PFSK-1 (cell line): ENCODE results near the gene PPM1N.

Source experiments
- FOXP2 ChIP-seq: optimal IDR thresholded peaks from 2 replicates; pipeline ENCODE3; 2011; ENCODE audit warnings: borderline replicate concordance, control low read depth, inconsistent platforms; ENCODE audit not compliant: insufficient read depth; ENCODE audit errors: extremely low read length, extremely low read depth
- POLR2AphosphoS5 ChIP-seq: IDR thresholded peaks from 2 replicates; pipeline ENCODE4 v1.6.1; 2012; ENCODE audit warnings: low read depth, mild to moderate bottlenecking, control low read depth, low read length, moderate library complexity
- SIN3A ChIP-seq: IDR thresholded peaks from 2 replicates; pipeline ENCODE4 v1.6.1; 2012; ENCODE audit warnings: mild to moderate bottlenecking, low read length, moderate library complexity, borderline replicate concordance; ENCODE audit not compliant: insufficient read depth
- TAF1 ChIP-seq: IDR thresholded peaks from 2 replicates; pipeline ENCODE4 v1.6.1; 2012; ENCODE audit warnings: low read length, control low read depth, borderline replicate concordance; ENCODE audit not compliant: insufficient read depth
- TF ChIP-seq, protein P1 (sequence below), 2 experiments: IDR thresholded peaks; 2 replicates each; pipeline versions ENCODE4 v1.6.1 to v1.8.0; 2011 to 2012; ENCODE audit warnings: low read depth in 2 of 2, low read length in 2 of 2, control low read depth in 1 of 2, inconsistent platforms in 1 of 2, mild to moderate bottlenecking in 1 of 2, moderate library complexity in 1 of 2; ENCODE audit not compliant: insufficient read depth in 1 of 2

PPM1N gene

DNA sequence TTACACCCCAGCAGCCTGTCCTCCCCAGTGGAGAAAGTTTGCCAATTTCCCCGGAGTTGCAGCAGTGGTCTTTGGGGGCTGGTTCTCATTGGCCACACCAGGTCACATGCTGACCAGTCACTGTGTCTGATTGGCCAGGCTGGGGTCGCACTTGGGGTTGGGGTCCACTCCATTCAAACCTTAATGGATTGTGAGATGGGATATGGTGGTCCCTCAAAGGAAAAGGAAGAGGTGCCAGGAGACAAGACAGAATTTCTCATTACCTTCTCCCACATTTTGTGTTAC lies 3.4 kb downstream of the PPM1N start:
- no peak for TF ChIP-seq FOXP2
- no peak for TF ChIP-seq SIN3A
- TF ChIP-seq, protein P1, sequence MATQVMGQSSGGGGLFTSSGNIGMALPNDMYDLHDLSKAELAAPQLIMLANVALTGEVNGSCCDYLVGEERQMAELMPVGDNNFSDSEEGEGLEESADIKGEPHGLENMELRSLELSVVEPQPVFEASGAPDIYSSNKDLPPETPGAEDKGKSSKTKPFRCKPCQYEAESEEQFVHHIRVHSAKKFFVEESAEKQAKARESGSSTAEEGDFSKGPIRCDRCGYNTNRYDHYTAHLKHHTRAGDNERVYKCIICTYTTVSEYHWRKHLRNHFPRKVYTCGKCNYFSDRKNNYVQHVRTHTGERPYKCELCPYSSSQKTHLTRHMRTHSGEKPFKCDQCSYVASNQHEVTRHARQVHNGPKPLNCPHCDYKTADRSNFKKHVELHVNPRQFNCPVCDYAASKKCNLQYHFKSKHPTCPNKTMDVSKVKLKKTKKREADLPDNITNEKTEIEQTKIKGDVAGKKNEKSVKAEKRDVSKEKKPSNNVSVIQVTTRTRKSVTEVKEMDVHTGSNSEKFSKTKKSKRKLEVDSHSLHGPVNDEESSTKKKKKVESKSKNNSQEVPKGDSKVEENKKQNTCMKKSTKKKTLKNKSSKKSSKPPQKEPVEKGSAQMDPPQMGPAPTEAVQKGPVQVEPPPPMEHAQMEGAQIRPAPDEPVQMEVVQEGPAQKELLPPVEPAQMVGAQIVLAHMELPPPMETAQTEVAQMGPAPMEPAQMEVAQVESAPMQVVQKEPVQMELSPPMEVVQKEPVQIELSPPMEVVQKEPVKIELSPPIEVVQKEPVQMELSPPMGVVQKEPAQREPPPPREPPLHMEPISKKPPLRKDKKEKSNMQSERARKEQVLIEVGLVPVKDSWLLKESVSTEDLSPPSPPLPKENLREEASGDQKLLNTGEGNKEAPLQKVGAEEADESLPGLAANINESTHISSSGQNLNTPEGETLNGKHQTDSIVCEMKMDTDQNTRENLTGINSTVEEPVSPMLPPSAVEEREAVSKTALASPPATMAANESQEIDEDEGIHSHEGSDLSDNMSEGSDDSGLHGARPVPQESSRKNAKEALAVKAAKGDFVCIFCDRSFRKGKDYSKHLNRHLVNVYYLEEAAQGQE (IDR thresholded peaks at IDR 0.05; ENCODE audit: insufficient read depth in 1 of 2, low read depth in 2 of 2, low read length in 2 of 2) = no peak
- no peak for TF ChIP-seq TAF1
- TF ChIP-seq POLR2AphosphoS5 = no peak

DNA sequence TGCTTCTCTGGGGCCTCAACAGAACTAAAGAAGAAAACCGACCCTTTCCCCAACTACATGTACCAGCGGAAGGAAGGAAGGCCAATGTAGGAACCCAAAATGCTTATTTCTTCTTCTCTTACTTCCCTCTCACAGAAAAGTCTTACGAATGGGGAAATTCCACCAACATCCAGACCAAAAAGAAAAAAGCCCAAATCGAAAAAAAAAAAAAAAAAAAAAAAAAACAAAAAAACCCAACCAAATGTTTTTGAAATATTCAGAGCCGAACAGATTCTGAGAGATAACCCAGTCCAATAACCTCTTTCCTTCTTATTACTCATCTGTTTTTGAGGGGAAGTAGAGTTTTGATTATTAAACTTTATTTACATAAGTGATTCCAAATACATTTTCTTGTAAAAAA lies 3.9 kb downstream of the PPM1N start:
- TF ChIP-seq, protein P1 (IDR thresholded peaks at IDR 0.05; ENCODE audit: insufficient read depth in 1 of 2, low read depth in 2 of 2, low read length in 2 of 2) = no peak
- TF ChIP-seq FOXP2 (no peak), TAF1 (no peak), POLR2AphosphoS5 (no peak), SIN3A (no peak)

DNA sequence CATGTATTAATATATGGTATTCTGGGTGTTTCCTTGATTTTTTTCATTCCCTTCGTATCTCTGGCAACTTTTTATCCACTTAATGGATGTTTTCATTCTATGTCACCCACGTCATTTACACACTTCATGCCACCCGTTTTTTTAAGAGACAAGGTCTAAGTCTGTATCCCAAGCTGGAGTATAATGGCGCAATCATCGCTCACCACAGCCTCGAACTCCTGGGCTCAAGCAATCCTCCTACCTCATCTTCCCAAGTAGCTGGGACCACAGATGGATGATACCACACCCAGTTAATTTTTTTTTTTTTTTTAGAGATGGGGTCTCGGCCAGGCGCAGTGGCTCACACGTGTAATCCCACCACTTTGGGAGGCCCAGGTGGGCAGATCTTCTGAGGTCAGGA lies 5.7 kb downstream of the PPM1N start:
- TF ChIP-seq SIN3A (no peak), POLR2AphosphoS5 (no peak), FOXP2 (no peak), TAF1 (no peak)
- TF ChIP-seq, protein P1 (IDR thresholded peaks at IDR 0.05; ENCODE audit: insufficient read depth in 1 of 2, low read depth in 2 of 2, low read length in 2 of 2) = no peak

DNA sequence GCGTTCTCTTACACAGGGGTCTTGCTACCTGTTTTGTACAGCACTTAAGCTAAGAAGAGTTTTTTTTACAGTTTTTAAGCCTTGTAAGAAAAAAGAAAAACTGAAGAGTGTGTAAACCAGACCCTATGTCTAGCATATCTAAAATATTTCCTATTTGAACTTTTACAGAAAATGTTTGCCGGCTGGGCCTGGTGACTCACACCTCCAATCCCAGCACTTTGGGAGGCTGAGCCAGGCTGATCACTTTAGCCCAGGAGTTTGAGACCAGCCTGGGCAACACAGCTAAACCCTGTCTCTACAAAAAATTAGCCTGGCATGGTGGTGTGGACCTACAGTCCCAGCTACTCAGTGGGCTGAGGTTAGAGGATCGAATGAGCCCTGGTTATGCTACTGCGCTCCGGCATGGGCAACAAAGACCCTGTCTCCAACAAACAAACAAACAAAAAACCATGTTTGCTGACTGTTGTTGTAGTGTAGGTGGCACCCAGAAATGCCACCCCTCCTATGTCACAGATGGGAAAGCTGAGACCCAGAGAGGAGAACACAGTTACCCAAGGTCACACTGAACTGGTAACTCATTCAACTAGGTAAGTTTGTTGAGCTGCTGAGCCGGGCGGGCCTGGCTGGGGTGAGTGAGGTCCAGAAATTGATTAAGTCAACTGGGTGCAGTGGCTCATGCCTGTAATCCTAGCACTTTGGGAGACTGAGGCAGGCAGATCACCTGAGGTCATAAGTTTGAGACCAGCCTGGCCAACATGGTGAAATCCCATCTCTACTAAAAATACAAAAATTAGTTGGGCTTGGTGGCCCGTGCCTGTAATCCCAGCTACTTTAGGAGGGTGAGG lies 7.1 kb downstream of the PPM1N start:
- TF ChIP-seq TAF1 = no peak

DNA sequence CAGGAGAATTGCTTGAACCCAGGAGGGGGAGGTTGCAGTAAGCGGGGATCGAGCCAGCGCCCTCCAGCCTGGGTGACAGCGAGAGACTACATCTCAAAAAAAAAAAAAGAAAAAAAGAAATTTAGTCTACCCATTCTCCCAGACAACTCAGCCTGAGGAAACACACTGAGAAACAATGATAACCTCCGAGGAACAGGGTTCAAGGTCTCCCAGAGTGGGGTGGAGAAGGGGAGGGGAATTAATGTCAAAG lies 7.7 kb downstream of the PPM1N start:
- no peak for TF ChIP-seq FOXP2
- no peak for TF ChIP-seq TAF1
- TF ChIP-seq POLR2AphosphoS5 = no peak
- TF ChIP-seq, protein P1 (IDR thresholded peaks at IDR 0.05; ENCODE audit: insufficient read depth in 1 of 2, low read depth in 2 of 2, low read length in 2 of 2) = no peak
- TF ChIP-seq SIN3A = no peak
